ENCODE measurements around the gene CD44.

CD44 gene

GRCh38 chr11:35233518-35233917, 94.5 kb downstream of the CD44 start:
- H3K36me3 ChIP-seq (ENCODE audit: control insufficient read depth, insufficient read depth, low read length) = peaks cover 9% of the 10 kb centered on the region
- no peaks in the 10 kb centered on the region for H3K27me3 ChIP-seq (replicated peaks; ENCODE audit: control insufficient read depth, insufficient read depth, low read length)
- no peak for TF ChIP-seq CTCF (IDR thresholded peaks at IDR 0.05; ENCODE audit: insufficient read depth, low read length, poor library complexity, severe bottlenecking)
- no peak overlapping the region for H3K4me3 ChIP-seq (replicated peaks; ENCODE audit: low read depth, low read length)
- DNase-seq (ENCODE audit: extremely low read depth, insufficient read length) = no peak

GRCh38 chr11:35234460-35235156, 95.6 kb downstream of the CD44 start:
- Histone ChIP-seq H3K36me3 (ENCODE audit: control insufficient read depth, insufficient read depth, low read length) (peaks cover 5% of the 10 kb centered on the region), H3K27me3 (replicated peaks; ENCODE audit: control insufficient read depth, insufficient read depth, low read length) (no peaks in the 10 kb centered on the region), H3K4me3 (replicated peaks; ENCODE audit: low read depth, low read length) (no peak overlapping the region)
- TF ChIP-seq CTCF (IDR thresholded peaks at IDR 0.05; ENCODE audit: insufficient read depth, low read length, poor library complexity, severe bottlenecking) = no peak
- DNase-seq (ENCODE audit: extremely low read depth, insufficient read length) = no peak

- TF ChIP-seq CTCF (IDR thresholded peaks at IDR 0.05; ENCODE audit: insufficient read depth, low read length, poor library complexity, severe bottlenecking) = no peak
- Histone ChIP-seq H3K27me3 (replicated peaks; ENCODE audit: control insufficient read depth, insufficient read depth, low read length) (no peaks in the 10 kb centered on the region), H3K36me3 (ENCODE audit: control insufficient read depth, insufficient read depth, low read length) (peaks cover 5% of the 10 kb centered on the region), H3K4me3 (replicated peaks; ENCODE audit: low read depth, low read length) (no peak overlapping the region)
- no peak for DNase-seq (ENCODE audit: extremely low read depth, insufficient read length)
Observed at GRCh38 chr11:35235157-35235468, 96.1 kb downstream of the CD44 start.

GRCh38 chr11:35235498-35235897, 96.5 kb downstream of the CD44 start:
- no peak for DNase-seq (ENCODE audit: extremely low read depth, insufficient read length)
- Histone ChIP-seq H3K36me3 (ENCODE audit: control insufficient read depth, insufficient read depth, low read length) (peaks cover under 1% of the 10 kb centered on the region), H3K4me3 (replicated peaks; ENCODE audit: low read depth, low read length) (no peak overlapping the region), H3K27me3 (replicated peaks; ENCODE audit: control insufficient read depth, insufficient read depth, low read length) (no peaks in the 10 kb centered on the region)
- TF ChIP-seq CTCF (IDR thresholded peaks at IDR 0.05; ENCODE audit: insufficient read depth, low read length, poor library complexity, severe bottlenecking) = no peak

- Histone ChIP-seq H3K4me3 (replicated peaks; ENCODE audit: low read depth, low read length) (no peak overlapping the region), H3K36me3 (ENCODE audit: control insufficient read depth, insufficient read depth, low read length) (no peaks in the 10 kb centered on the region; the same call in none of the 2 replicates), H3K27me3 (replicated peaks; ENCODE audit: control insufficient read depth, insufficient read depth, low read length) (no peaks in the 10 kb centered on the region)
- no peak for DNase-seq (ENCODE audit: extremely low read depth, insufficient read length)
- no peak for TF ChIP-seq CTCF (IDR thresholded peaks at IDR 0.05; ENCODE audit: insufficient read depth, low read length, poor library complexity, severe bottlenecking)
Observed at GRCh38 chr11:35235936-35236666, 97.1 kb downstream of the CD44 start.
